HCT116 (cell line): ENCODE results near the gene PLK5. TPM values are rescaled to one million over a fixed set of nuclear protein-coding genes. Genes with fewer than 3 reads are reported as not detected.

Source experiments
- ATAC-seq: fragments of 200-7000 bp; cut with Tn5 transposase; 2 replicates; pipeline ENCODE4 v1.9.1; 2020; ENCODE audit warnings: mild to moderate bottlenecking, moderate library complexity
- BruUV-seq: library from RNA; stranded (reverse); fragments of 400-500 nt; replicated peaks from 2 replicates; lab custom pipeline; 2021; lab: Mats Ljungman, UMichigan
- CTCF ChIA-PET: fragments of 300-600 bp; sonication (Branson Sonifier 250); formaldehyde crosslinking; loops from one replicate; lab custom pipeline; 2021; ENCODE audit warnings: antibody characterized with exemption; lab: Charles Lee
- POLR2A ChIA-PET: fragments of 300-600, 350-600 bp; sonication (Branson Sonifier 250); formaldehyde crosslinking; loops from one replicate; lab custom pipeline; 2021; ENCODE audit warnings: antibody characterized with exemption; lab: Charles Lee
- RAD21 ChIA-PET, 2 experiments: fragments of 300-600 bp; sonication (Branson Sonifier 250); formaldehyde crosslinking; loops; one replicate each; lab custom pipeline; 2023; ENCODE audit warnings: low total read pairs in 2 of 2; ENCODE audit not compliant: uncharacterized antibody in 2 of 2, unreplicated experiment in 2 of 2, low non-redundant PET in 1 of 2; lab: Charles Lee
- DNase-seq: peaks from one replicate; pipeline ENCODE4 v3.0.0-alpha.2; 2010; ENCODE audit warnings: low read depth, low spot score
- H2AFZ ChIP-seq: fragments of 200-600 bp; shearing (Covaris generic), sonication (generic); 2 replicates; pipeline ENCODE4 v1.6.1; 2017; ENCODE audit warnings: low read depth, mixed run types, mixed read lengths, antibody characterized with exemption, low read length; ENCODE audit not compliant: poor library complexity, severe bottlenecking
- H3K27ac ChIP-seq: 2 replicates; pipeline ENCODE4 v1.5.1; 2012; ENCODE audit warnings: low read depth, low read length
- H3K27me3 ChIP-seq: fragments of 200-600 bp; sonication (generic); 2 replicates; pipeline ENCODE4 v1.6.1; 2016; ENCODE audit warnings: mixed run types, low read length, mixed read lengths; ENCODE audit not compliant: insufficient read depth
- H3K36me3 ChIP-seq, 2 experiments: fragments of 200-500 bp in 1 of 2; fragments of 200-600 bp in 1 of 2; sonication (Bioruptor generic) in 1 of 2; sonication (generic) in 1 of 2; 2 replicates each; pipeline versions ENCODE4 v1.5.1 to v1.6.1; 2014 to 2016; ENCODE audit warnings: low read length in 2 of 2, inconsistent platforms in 1 of 2, mixed read lengths in 1 of 2, mixed run types in 1 of 2; ENCODE audit not compliant: insufficient read depth in 2 of 2, control insufficient read depth in 1 of 2
- H3K4me1 ChIP-seq, 2 experiments: fragments of 200-600 bp in 1 of 2; sonication (generic) in 1 of 2; 2 replicates each; pipeline versions ENCODE4 v1.5.1 to v1.6.1; 2012 to 2017; ENCODE audit warnings: low read length in 2 of 2, inconsistent platforms in 1 of 2, mild to moderate bottlenecking in 1 of 2, mixed read lengths in 1 of 2, mixed run types in 1 of 2, moderate library complexity in 1 of 2; ENCODE audit not compliant: insufficient read depth in 2 of 2, control insufficient read depth in 1 of 2
- H3K4me2 ChIP-seq: fragments of 200-600 bp; sonication (generic); 2 replicates; pipeline ENCODE4 v1.6.1; 2017; ENCODE audit warnings: mixed run types, low read length, mixed read lengths
- H3K4me3 ChIP-seq, 2 experiments: fragments of 200-600 bp in 1 of 2; sonication (generic) in 1 of 2; replicated peaks in 1 of 2; 2 replicates each; pipeline ENCODE4 v1.5.1; 2011 to 2016; ENCODE audit warnings: low read length in 2 of 2, control low read depth in 1 of 2, low read depth in 1 of 2, mild to moderate bottlenecking in 1 of 2, mixed read lengths in 1 of 2, mixed run types in 1 of 2
- H3K79me2 ChIP-seq: fragments of 200-600 bp; sonication (generic); 2 replicates; pipeline ENCODE4 v1.6.1; 2017; ENCODE audit warnings: mild to moderate bottlenecking, mixed run types, low read length, moderate library complexity, mixed read lengths; ENCODE audit not compliant: insufficient read depth
- H3K9ac ChIP-seq: fragments of 200-600 bp; sonication (generic); 2 replicates; pipeline ENCODE4 v1.6.1; 2016; ENCODE audit warnings: low read length, mixed read lengths
- H3K9me2 ChIP-seq: fragments of 200-600 bp; sonication (generic), shearing (Covaris generic); 2 replicates; pipeline ENCODE4 v1.6.1; 2017; ENCODE audit warnings: mixed run types, mild to moderate bottlenecking, moderate library complexity; ENCODE audit not compliant: insufficient read depth
- H3K9me3 ChIP-seq, 2 experiments: fragments of 200-500 bp in 1 of 2; fragments of 200-600 bp in 1 of 2; sonication (Bioruptor generic) in 1 of 2; sonication (generic) in 1 of 2; 2 replicates each; pipeline ENCODE4 v1.6.1; 2014 to 2017; ENCODE audit warnings: low read length in 2 of 2, mixed read lengths in 2 of 2, inconsistent platforms in 1 of 2, low read depth in 1 of 2, mild to moderate bottlenecking in 1 of 2, mixed run types in 1 of 2, moderate library complexity in 1 of 2; ENCODE audit not compliant: control insufficient read depth in 1 of 2, insufficient read depth in 1 of 2
- H4K20me1 ChIP-seq: fragments of 200-600 bp; sonication (generic), shearing (Covaris generic); 2 replicates; pipeline ENCODE4 v1.6.1; 2017; ENCODE audit warnings: mixed run types, mild to moderate bottlenecking, moderate library complexity; ENCODE audit not compliant: insufficient read depth
- FOSL1 ChIP-seq: IDR thresholded peaks from 2 replicates; pipeline ENCODE4 v1.6.1; 2012; ENCODE audit warnings: low read depth
- POLR2A ChIP-seq: IDR thresholded peaks from 2 replicates; pipeline ENCODE4 v1.7.0; 2011; ENCODE audit warnings: borderline replicate concordance; ENCODE audit not compliant: insufficient read depth, insufficient read length; ENCODE audit errors: extremely low read depth
- TCF7L2 ChIP-seq: IDR thresholded peaks from 2 replicates; pipeline ENCODE4 v1.7.0; 2011; ENCODE audit warnings: borderline replicate concordance, inconsistent platforms; ENCODE audit not compliant: insufficient read depth, insufficient read length; ENCODE audit errors: extremely low read depth
- YY1 ChIP-seq: IDR thresholded peaks from 2 replicates; pipeline ENCODE4 v1.6.1; 2011; ENCODE audit warnings: low read length, low read depth, moderate library complexity, mild to moderate bottlenecking; ENCODE audit not compliant: insufficient replicate concordance; ENCODE audit errors: extremely low read depth
- intact Hi-C: fragments of 100-400 bp; cut with micrococcal nuclease; formaldehyde crosslinking; loops from 2 replicates; pipeline ENCODE4 v1.10.0; 2022
- total RNA-seq: library from RNA; stranded (reverse); gene quantifications from one replicate; pipeline ENCODE4 v1.2.1, GENCODE V29; 2021; ENCODE audit not compliant: unreplicated experiment
- TF ChIP-seq, protein P1 (sequence below): IDR thresholded peaks from 2 replicates; pipeline ENCODE4 v1.6.1; 2012; ENCODE audit warnings: low read depth

The PLK5 gene
- total RNA-seq, 1 experiment from 2014 or later, result not detected

DNA sequence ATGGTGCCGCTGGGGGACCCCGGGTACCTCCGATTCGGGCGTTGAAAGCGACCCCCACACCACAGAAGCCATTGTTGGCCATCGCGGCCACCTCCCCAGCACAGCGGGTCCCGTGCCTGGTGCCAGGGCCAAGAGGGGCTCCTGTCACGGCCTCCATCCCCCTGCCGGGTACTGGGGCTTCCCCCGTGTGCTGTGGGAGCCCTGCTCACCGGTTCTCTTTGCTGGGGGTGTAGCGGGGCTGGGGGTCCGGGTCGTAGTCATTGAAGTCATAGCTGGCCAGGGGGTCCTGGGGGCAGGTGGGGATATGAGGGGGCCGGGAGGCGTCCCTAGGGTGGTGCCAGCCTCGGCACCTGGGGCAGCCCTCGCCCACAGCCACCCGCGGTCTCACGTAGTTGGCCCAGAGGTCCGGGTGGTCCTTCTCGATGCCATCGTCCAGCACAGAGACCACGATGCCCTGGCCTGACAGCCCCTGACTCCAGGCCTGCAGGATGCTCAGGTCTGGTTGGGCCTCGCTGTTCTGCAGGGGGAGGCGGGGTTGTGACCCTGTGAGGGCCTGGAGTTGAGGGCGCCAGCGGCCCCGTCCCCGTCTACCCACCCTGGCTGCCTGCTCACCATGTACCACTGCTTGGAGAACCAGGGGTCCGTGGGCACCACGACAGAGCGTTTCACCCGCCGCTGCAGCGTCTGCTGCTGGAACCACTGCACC is 36.1 kb upstream of the PLK5 start:
- no TSS peak for BruUV-seq
- Histone ChIP-seq H3K9ac (no peak overlapping the region), H3K36me3 (no peaks in the 10 kb centered on the region), H3K27me3 (no peaks in the 10 kb centered on the region), H3K4me2 (no peak overlapping the region), H3K79me2 (peaks cover 7% of the 10 kb centered on the region; the same call in 1 of the 2 replicates), H4K20me1 (no peaks in the 10 kb centered on the region), H3K27ac (no peak overlapping the region; the same call in 1 of the 2 replicates), H3K9me2 (no peaks in the 10 kb centered on the region)
- intact Hi-C loops, result no loop called here
- RAD21 ChIA-PET, result no interaction called here
- CTCF ChIA-PET, result no interaction called here
- POLR2A ChIA-PET, result no interaction called here
- TF ChIP-seq POLR2A, result no peak
- no peak for TF ChIP-seq FOSL1
- no peak for TF ChIP-seq YY1
- TF ChIP-seq, protein P1, sequence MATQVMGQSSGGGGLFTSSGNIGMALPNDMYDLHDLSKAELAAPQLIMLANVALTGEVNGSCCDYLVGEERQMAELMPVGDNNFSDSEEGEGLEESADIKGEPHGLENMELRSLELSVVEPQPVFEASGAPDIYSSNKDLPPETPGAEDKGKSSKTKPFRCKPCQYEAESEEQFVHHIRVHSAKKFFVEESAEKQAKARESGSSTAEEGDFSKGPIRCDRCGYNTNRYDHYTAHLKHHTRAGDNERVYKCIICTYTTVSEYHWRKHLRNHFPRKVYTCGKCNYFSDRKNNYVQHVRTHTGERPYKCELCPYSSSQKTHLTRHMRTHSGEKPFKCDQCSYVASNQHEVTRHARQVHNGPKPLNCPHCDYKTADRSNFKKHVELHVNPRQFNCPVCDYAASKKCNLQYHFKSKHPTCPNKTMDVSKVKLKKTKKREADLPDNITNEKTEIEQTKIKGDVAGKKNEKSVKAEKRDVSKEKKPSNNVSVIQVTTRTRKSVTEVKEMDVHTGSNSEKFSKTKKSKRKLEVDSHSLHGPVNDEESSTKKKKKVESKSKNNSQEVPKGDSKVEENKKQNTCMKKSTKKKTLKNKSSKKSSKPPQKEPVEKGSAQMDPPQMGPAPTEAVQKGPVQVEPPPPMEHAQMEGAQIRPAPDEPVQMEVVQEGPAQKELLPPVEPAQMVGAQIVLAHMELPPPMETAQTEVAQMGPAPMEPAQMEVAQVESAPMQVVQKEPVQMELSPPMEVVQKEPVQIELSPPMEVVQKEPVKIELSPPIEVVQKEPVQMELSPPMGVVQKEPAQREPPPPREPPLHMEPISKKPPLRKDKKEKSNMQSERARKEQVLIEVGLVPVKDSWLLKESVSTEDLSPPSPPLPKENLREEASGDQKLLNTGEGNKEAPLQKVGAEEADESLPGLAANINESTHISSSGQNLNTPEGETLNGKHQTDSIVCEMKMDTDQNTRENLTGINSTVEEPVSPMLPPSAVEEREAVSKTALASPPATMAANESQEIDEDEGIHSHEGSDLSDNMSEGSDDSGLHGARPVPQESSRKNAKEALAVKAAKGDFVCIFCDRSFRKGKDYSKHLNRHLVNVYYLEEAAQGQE, result no peak
- TF ChIP-seq TCF7L2, result no peak
- TF ChIP-seq, all 23 proteins: peak for 0
- no peak overlapping the region for H3K4me3 ChIP-seq
- ATAC-seq, result no peak
- H3K9me3 ChIP-seq, result no peaks in the 10 kb centered on the region
- H2AFZ ChIP-seq, result no peak overlapping the region
- DNase-seq, result no peak
- peaks cover 14 to 26% of the 10 kb centered on the region in 2 experiments for H3K4me1 ChIP-seq
